HG02973 (cell line): ENCODE results near the gene TOM1L2.
"Not testable (repeated sequence)": the region's sequence is repeated elsewhere in the genome, so short reads cannot be mapped to it uniquely, and the experiment has no call there.

ENCODE experiments used
- ATAC-seq: cut with Tn5 transposase; IDR thresholded peaks from one replicate; pipeline ENCODE4 v1.9.1; 2021; ENCODE audit warnings: moderate library complexity; ENCODE audit not compliant: unreplicated experiment

TOM1L2 gene

GRCh38 chr17:17926036-17926435 lies 46.2 kb downstream of the TOM1L2 start:
- ATAC-seq: no peak

GRCh38 chr17:17924857-17925250 lies 47.3 kb downstream of the TOM1L2 start:
- ATAC-seq: no peak

- ATAC-seq: no peak
These were observed 47.9 kb downstream of the TOM1L2 start for GRCh38 chr17:17924131-17924856.

GRCh38 chr17:17922070-17922614 lies 50.1 kb downstream of the TOM1L2 start:
- no peak for ATAC-seq

GRCh38 chr17:17921192-17922069 lies 50.8 kb downstream of the TOM1L2 start:
- ATAC-seq: no peak

- no peak for ATAC-seq
These were observed 52.8 kb downstream of the TOM1L2 start for GRCh38 chr17:17919169-17920107.

- no peak for ATAC-seq
These were observed 54.8 kb downstream of the TOM1L2 start for GRCh38 chr17:17917394-17917793.

GRCh38 chr17:17915183-17915582 lies 57.0 kb downstream of the TOM1L2 start:
- ATAC-seq: no peak

GRCh38 chr17:17913695-17914332 lies 58.4 kb downstream of the TOM1L2 start:
- no peak for ATAC-seq

- not testable (repeated sequence) for ATAC-seq
These were observed 59.9 kb downstream of the TOM1L2 start for GRCh38 chr17:17912336-17912735.

- ATAC-seq: no peak
These were observed 61.1 kb downstream of the TOM1L2 start for GRCh38 chr17:17911001-17911613.

- no peak for ATAC-seq
These were observed 62.1 kb downstream of the TOM1L2 start for GRCh38 chr17:17910060-17910459.

GRCh38 chr17:17909078-17909477 lies 63.1 kb downstream of the TOM1L2 start:
- ATAC-seq: no peak

- ATAC-seq: no peak
These were observed 64.7 kb downstream of the TOM1L2 start for GRCh38 chr17:17907469-17907868.

GRCh38 chr17:17906418-17907215 lies 65.6 kb downstream of the TOM1L2 start:
- ATAC-seq: no peak

GRCh38 chr17:17905036-17905320 lies 67.2 kb downstream of the TOM1L2 start:
- no peak for ATAC-seq

- ATAC-seq: no peak
These were observed 67.8 kb downstream of the TOM1L2 start for GRCh38 chr17:17904166-17905035.

GRCh38 chr17:17902877-17903276 lies 69.3 kb downstream of the TOM1L2 start:
- ATAC-seq: no peak
